GM21526 (cell line): Measurements from ENCODE around the gene FGF10.

Experiments
- ATAC-seq: cut with Tn5 transposase; IDR thresholded peaks from one replicate; pipeline ENCODE4 v1.9.1; 2021; ENCODE audit warnings: moderate library complexity; ENCODE audit not compliant: unreplicated experiment, low FRiP score

FGF10 gene

DNA sequence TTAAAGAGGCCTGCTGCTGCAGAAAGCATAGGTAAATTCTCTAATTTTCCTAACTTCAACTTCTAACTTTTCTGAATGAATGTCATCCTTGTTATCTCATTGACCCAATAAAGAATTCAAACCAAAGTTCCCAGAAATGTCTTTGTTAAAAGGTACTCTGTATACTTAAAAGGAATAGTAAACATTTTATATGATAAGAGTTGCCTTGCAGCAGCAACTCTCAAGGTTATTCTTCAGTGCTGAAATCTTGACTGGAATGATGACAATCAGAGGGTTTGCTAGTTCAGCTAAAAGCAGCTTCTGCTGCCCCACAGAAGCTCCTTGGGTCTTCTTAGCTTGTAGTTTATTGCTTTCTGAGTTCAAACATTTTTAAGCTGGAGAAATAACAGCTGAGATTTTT is 28.3 kb downstream of the FGF10 start:
- ATAC-seq, result no peak

DNA sequence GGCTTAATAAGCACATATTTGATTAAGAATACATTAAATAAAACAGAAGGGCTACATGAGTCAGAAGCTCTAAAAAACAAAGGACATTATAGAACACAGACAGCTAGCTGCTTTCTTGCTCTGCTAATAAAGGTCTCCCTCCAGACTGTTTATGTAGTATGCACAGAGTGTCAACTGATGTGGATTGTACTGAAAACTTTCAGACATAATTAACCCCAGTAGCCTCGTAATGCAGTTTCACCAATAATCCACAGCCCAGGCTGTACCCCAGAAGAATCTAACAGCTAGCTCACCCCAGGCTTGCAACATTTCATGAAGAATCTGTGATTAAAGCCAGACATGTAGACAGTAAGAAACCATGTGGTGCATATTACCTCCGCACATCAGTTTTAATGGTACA is 30.8 kb downstream of the FGF10 start:
- ATAC-seq, result no peak

GRCh38 chr5:44356231-44356630 is 33.0 kb downstream of the FGF10 start:
- ATAC-seq, result no peak

DNA sequence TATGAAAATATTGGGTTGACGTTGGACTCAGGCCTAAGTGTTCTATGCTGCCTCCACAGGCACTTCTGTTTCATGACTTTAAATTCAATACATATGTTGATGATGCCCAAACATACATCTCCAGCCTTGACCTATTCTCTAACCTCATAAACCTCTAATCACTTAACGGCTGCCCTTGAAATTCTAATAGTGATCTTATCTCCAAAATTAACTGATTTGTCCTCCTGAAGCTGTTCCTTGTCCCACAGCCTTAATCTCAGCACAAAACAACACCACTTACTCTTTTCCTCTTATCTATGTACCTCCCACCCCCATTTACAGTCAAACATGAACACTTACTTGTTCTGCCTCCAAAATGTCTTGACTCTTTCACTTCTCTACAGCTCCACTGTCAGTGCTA is 43.3 kb downstream of the FGF10 start:
- no peak for ATAC-seq

- ATAC-seq, result no peak
These were observed 52.5 kb downstream of the FGF10 start for GRCh38 chr5:44336708-44337107.

DNA sequence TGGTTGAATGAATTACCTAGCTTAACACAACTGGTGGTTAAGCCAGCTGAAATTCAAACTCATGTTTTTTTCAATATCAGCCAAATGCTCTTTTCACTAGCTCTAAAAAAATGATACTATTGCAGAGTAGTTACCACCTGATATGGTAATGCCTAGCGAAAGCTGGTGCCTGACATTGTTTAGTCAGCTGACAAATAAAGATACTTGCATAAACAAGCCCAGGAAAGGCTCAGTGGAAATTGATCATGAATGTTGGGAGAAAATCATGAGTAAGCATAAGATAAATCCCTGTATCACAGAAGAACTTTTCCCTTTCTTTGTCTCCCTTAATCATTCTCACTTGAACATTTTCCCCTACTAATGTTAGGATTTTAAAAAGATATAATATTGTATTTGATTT is 54.6 kb downstream of the FGF10 start:
- ATAC-seq, result no peak

DNA sequence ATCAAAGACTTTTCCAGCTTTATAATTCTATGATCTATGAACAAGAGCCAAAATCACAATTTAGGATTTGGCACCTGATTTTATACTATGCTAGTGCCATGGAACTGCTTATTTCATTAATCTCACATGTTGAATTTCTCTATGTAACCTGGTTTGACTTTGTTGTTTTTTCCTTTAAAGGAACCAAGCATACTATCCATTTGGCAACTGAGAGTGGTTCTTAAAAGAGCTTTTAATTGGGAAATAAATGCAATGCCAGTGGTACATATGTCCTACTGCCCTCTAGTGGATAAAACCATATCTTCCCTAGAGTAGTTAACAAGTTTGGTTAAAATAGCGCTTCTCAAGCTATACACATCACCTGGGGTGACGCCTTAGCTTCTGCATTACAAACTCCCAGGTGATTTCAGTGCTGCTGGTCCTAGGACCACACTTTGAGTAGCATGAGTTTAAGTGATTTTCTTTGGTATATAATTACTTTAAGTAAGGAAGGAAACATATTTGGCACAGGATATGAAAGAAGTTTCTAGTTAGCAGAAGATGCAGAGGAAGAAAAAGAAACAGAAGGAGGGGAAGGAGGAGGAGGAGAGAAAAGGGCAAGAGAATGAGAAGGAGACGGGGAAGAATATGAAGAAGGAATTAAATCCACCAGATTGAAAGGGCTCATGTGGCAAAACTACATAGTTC is 56.8 kb downstream of the FGF10 start:
- no peak for ATAC-seq

GRCh38 chr5:44331471-44332050 is 57.7 kb downstream of the FGF10 start:
- no peak for ATAC-seq

DNA sequence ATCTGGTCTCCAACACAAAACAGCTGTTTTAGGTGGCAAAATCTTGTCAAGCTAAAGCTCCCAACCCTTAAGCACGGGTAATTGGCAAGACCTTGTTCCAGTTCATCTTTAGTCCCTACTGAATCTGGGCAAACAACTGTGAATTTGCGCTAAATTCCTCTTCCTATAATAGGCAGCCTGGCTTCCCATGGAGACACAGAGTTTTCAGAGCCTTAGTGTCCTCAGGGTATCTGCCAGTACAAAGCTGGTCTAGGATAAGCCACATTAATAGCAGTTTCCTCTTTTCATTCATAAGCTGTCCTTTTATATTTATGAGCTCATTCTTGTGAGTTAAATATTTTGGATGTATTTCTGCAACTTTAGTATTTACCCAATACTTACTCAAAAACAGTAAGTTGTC is 59.5 kb downstream of the FGF10 start:
- no peak for ATAC-seq

- no peak for ATAC-seq
These were observed 68.0 kb downstream of the FGF10 start for GRCh38 chr5:44321144-44321725.

DNA sequence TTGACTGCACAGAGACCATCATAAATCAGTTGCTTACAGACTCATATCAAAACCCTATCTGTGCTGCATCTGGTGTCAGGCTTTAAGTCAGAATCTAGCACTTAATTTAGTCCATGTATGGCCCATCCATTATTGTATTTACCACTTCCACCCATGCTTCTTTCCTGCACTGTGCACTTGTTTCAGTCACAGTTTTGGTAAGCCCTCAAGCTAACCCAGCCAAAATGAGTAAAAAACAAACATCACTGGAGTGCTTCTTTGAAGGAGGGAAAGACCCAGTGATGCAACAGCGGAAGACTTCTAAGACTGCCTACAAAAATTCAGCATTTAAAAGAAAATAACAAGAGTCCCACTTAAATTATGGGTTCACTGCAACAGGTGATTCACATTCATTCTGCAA is 69.0 kb downstream of the FGF10 start:
- no peak for ATAC-seq

GRCh38 chr5:44318883-44319282 is 70.3 kb downstream of the FGF10 start:
- ATAC-seq, result no peak

DNA sequence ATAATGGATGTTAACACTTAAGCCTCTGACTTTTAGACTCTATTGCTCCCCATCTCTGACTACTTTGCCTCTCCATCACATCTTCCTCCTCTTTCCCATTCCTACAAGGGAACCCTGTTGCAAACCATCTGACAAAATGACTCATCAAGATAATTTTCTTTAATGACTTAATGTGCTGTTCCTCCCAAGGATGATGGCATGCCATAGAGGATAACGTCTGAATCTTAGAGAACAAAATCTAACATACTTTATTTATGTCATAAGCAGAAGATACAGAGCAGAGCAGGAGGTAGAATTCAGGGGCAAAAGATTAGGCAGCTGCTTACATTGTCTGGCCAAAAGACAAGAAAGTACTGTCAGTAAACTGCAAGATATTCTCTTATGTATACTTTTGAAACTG is 76.8 kb downstream of the FGF10 start:
- ATAC-seq, result no peak

DNA sequence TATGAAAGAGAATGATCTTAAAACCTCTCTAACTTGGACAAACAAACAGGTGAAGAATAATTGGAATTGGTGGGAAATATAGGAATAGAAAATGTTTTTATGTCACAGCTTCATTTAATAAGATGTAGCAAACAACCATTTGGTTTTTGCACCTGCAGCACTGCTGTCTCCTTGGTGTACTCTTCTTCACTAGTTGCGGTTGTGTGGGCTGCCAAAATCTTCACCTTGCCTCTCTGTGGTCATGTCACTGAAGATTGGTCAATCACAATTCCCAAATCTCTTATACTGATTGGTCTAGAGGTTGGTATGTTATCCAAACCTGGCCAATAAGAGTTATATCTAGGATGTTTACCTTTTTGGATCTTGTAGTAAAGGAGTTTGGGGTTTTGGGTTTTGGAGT is 88.7 kb downstream of the FGF10 start:
- ATAC-seq, result no peak

GRCh38 chr5:44299394-44299793 is 89.8 kb downstream of the FGF10 start:
- no peak for ATAC-seq

DNA sequence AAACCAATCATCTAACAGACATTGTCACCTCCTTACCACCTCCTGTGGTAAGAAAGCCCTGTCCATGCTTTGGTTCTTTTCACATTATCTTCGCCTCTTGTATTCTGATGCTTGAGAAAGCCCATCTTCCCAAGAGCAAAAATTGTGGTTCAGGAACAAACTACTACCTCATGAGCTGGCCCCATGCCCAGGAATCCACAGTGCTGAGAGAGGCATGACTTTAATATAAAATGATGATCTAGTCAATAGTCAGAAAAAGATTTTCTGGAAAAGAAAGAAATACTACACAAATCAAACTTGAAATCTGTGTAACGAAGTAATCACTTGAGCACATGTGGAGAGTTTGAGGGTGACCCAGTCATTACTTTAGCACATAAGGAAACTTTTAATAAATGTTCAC is 94.7 kb downstream of the FGF10 start:
- ATAC-seq, result no peak

GRCh38 chr5:44292736-44293135 is 96.5 kb downstream of the FGF10 start:
- ATAC-seq, result no peak

DNA sequence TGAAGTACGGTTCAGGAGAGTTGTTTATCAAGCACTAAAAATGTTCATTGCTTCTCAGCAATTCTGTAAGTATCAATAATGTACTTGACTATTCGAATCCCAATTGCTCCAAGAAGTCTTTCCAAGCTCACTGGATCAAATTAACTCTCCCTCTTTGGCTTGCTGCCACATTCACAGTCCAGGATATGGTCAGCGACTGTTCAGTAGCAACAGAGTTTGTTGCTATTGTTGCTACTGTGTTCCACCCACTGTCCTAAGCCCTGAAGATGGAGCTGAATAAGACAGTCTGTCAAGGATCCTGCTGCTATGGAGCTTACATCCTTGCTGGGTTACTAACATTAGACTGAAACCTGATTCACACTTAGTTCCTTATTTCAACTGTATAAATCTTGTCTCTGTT is 110.8 kb downstream of the FGF10 start:
- no peak for ATAC-seq

DNA sequence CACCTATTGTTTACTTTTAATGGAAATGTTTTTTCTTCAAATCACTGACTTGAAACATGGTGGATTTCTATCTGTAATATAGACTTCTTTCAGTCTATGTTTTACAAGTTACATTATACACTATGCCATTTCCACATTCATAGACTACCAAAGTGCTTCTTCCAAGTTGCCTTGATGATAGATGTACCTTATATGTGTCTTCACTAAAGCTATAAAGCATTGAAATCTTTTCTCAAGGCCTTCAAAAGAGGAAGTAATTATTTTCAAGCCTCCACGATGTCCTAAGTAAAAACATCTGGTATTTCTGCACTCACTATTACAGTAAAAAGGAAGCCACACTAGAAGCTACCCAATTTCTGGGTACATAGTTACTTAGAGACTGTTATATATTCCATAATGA is 113.3 kb downstream of the FGF10 start:
- ATAC-seq, result no peak

DNA sequence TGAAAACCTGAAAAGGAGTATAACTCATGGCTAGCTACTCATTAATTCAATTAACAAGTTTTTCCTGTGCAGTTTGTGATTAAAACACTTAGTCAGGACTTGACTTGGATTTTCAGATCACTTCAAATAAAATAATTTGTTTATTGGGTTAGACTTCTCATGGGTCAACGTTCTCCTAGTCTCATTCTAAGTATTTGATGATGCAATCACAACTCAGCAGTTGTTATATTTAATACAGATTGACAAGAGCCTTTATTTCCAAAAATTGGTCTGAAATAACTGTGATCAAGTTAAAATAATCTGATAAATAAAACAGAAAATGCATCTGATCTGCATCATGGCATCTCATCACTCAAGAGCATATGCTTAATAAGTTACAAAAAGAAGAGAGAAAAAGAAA is 113.9 kb downstream of the FGF10 start:
- no peak for ATAC-seq

GRCh38 chr5:44267909-44268308 is 121.3 kb downstream of the FGF10 start:
- ATAC-seq, result no peak

- ATAC-seq, result no peak
These were observed 122.2 kb downstream of the FGF10 start for GRCh38 chr5:44266882-44267576.
